HG02981 (cell line): ENCODE measurements around the gene H2BK1.

Experiments
- ATAC-seq: cut with Tn5 transposase; IDR thresholded peaks from one replicate; pipeline ENCODE4 v1.9.1; 2021; ENCODE audit warnings: mild to moderate bottlenecking, moderate library complexity; ENCODE audit not compliant: unreplicated experiment

Gene H2BK1

GRCh38 chr7:151232917-151233701 lies 22.8 kb upstream of the H2BK1 start:
- peak; percentile 45 for ATAC-seq

- peak; percentile 97 for ATAC-seq
Observed at GRCh38 chr7:151232091-151232916, 22.0 kb upstream of the H2BK1 start, which contains the start of gene CHPF2. TSS of gene CHPF2 (plus strand) at chr7:151232483. CDS start at chr7:151234012, 1,529 bp downstream.

- no peak for ATAC-seq
Observed at GRCh38 chr7:151231080-151231479, 20.8 kb upstream of the H2BK1 start.

DNA sequence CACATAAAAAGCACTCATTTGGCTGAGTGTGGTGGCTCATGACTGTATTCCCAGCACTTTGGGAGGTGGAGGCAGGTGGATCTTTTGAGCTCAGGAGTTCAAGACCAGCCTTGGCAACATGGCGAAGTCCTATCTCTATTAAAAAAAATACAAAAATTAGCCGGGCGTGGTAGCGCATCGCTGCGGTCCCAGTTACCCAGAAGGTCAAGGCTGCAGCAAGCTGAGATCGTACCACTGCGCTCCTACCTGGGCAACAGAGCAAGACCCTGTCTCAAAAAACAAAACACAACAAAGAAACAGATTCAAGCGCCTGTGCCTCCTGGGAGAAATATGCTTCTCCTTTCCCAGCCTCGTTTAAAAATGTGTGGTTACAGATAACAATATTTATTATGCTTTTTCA lies 19.0 kb upstream of the H2BK1 start:
- no peak for ATAC-seq

- ATAC-seq, result no peak
Observed at GRCh38 chr7:151228024-151228866, 18.0 kb upstream of the H2BK1 start.

DNA sequence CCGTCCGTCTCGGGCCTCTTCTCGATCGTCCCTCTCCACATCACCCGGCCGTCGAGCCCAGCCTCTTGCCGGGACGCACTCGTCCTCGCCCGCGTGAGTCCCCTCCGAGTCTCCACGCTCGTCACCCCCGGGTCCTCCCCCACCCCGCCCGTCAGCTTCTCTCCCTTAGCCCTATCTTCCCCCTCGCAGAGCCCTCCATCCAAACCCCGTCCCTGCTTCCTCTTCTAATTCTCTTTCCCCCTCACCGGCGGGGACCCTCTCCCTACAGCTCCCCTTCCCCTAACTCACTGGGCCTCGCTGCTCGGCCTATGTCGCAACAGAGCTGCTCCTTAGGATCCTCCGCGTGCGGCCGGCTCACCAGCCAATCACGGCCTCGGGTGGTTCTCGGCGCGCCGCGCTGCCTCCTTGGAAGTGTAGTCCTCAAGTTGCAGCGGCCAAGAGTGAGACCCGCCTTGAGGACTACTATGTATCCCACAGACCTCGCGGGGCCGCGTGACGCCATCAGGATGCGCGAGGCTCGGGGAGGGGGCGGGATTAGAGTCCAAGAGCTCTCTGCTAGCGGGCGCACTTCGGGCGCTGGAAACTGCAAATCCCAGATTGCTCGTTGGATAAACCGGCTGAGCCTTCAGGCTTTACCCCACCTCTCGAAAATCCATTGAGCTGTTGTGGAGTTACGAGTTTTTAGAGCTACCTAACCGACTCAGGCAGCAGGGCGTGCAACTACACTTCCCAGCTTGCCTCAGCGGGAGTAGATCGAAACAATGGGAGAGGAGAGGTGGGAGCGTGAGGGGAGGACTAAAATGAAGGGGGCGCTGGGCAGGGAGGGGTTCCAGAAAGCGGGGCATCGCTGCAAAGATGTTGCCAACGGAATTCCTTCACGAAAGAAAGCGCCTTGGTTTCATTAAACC lies 16.8 kb upstream of the H2BK1 start, which contains the start of gene ABCF2:
Gene ABCF2, minus strand, starts transcription at position 331 of the 908 bp plus-strand sequence. CDS start 747 bp downstream, outside the sequence.
- peak; percentile 100 for ATAC-seq

DNA sequence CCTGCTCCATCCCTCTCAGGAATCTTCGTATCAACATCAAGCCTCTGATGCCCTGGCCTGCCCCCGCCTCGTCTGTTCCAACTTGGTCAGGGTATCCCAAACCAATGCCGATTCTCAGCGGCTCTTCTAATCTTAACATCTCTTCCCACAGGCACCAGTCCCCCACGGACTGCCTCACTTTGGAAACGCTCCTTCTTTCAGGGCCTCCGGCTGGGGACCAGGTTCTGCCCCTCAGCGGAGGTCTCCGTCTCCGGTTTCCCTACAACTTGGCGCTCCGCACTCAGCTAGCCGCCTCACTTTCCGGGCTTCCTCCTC lies 16.2 kb upstream of the H2BK1 start:
- ATAC-seq, result peak; percentile 1

- no peak for ATAC-seq
Observed at GRCh38 chr7:151225948-151226510, 15.7 kb upstream of the H2BK1 start.

- ATAC-seq, result no peak
Observed at GRCh38 chr7:151223728-151224127, 13.4 kb upstream of the H2BK1 start.

- ATAC-seq, result no peak
Observed at GRCh38 chr7:151218170-151218569, 7.9 kb upstream of the H2BK1 start.

DNA sequence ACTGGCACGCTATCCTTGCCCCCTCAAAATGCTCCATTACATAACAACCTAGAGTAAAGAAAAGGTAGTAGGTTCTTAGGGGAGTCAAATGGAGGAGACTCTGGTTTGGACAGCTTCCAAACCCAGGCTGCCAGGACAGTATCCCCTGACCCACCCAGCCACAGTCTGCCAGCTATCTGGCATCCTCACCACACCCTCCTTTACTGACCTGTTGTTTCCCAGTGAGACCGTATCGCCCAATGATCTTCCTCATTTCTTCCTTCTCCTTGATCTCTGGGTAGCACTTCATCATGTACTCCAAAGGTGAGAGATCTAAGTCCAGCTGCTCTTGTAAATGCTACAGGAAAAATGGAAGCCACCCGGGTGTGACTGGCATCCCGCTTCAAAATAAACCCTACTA lies 5.1 kb upstream of the H2BK1 start:
- ATAC-seq, result no peak

DNA sequence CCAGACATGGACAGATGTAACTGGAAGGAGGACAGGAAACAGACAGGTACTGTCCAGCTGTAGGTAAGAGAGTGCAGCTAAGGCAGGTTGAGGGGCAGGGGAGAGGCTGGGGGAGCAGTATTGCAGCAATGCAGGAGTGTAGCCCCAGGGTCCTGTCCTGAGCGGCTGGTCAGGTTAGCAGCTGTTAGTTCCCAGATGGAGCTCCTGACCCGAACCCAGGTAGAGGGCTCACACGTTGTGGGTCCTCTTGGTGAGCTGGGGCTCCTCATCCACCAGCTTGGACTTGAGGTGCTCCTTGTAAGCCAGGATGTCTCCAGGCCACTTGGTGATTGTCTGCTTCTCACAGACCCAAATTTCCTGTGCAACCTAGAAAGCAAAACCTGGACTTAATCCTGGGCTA lies 3.5 kb upstream of the H2BK1 start:
- ATAC-seq, result no peak

- no peak for ATAC-seq
Observed at GRCh38 chr7:151212626-151213025, 2.3 kb upstream of the H2BK1 start.

- no peak for ATAC-seq
Observed at GRCh38 chr7:151211155-151211772, 976 bp upstream of the H2BK1 start.

GRCh38 chr7:151209588-151209987 lies 700 bp downstream of the H2BK1 start:
- no peak for ATAC-seq

GRCh38 chr7:151208253-151208862 lies 1.9 kb downstream of the H2BK1 start:
- ATAC-seq, result no peak

DNA sequence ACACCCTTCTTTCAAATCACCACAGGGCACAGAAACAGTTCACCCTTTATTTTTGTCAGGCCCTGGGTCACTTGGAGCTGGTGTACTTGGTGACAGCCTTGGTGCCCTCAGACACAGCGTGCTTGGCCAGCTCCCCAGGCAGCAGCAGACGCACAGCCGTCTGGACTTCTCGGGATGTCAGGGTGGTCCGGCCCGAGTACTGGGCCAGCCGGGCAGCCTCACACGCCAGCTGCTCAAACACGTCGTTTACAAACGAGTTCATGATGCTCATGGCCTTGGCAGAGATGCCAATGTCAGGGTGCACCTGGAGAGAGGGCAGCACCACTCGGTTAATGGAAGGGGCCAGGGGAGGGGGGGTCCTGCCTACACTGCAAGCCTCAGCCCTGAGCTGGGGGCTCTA lies 2.5 kb downstream of the H2BK1 start:
- no peak for ATAC-seq

GRCh38 chr7:151207315-151207714 lies 3.0 kb downstream of the H2BK1 start:
- no peak for ATAC-seq

DNA sequence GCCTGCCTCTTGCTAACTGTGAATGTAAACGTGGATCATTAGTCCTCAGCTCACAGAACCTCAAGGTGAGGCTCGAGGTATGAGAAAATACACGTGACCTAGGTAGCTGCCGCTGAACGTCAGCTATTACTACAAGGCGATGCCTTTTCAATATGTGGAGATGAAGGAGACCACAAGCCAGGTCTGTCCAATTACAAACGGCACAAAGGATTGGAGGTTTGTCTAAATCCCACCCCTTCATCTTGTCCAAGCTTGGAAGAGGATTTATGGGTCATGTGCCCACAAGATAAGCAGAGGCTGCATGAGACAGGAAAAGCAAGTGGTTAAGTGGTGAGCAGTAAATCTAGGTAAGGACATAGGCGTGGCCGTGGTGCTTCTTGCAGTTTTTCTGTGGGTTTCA lies 3.4 kb downstream of the H2BK1 start:
- ATAC-seq, result no peak
